Measurements from ENCODE around the gene TMEM170B. TPM values are rescaled to one million over a fixed set of nuclear protein-coding genes. Genes with fewer than 3 reads are reported as not detected.

TMEM170B gene
- total RNA-seq, 1 experiment from 2014 or later: 1.0 TPM

- H3K4me3 ChIP-seq (replicated peaks in 1 of 2; ENCODE audit: low read depth in 1 of 2, low read length in 2 of 2): no peak overlapping the region
- H2AFZ ChIP-seq (ENCODE audit: low read depth, low read length, poor library complexity, severe bottlenecking): peak overlapping the region; percentile 51
- no peaks in the 10 kb centered on the region for H4K20me1 ChIP-seq (ENCODE audit: insufficient read depth)
- ATAC-seq (no peak), DNase-seq (ENCODE audit: low read depth, low spot score) (no peak)
- no peak overlapping the region for H3K9ac ChIP-seq (ENCODE audit: low read length)
- BruUV-seq (replicated peaks): no TSS peak
- intact Hi-C loops (cut with micrococcal nuclease): no loop called here
- ChIA-PET POLR2A (no interaction called here), RAD21 (ENCODE audit: low non-redundant PET in 1 of 2, low total read pairs in 2 of 2, uncharacterized antibody in 2 of 2, unreplicated experiment in 2 of 2) (no interaction called here), CTCF (no interaction called here)
- H3K79me2 ChIP-seq (ENCODE audit: insufficient read depth, low read length): no peaks in the 10 kb centered on the region
- H3K36me3 ChIP-seq (ENCODE audit: control insufficient read depth in 1 of 2, insufficient read depth in 2 of 2, low read length in 2 of 2): no peaks in the 10 kb centered on the region
- no peaks in the 10 kb centered on the region for H3K9me2 ChIP-seq (ENCODE audit: insufficient read depth)
- H3K9me3 ChIP-seq (ENCODE audit: control insufficient read depth in 1 of 2, insufficient read depth in 1 of 2, low read depth in 1 of 2, low read length in 2 of 2): no peaks in the 10 kb centered on the region
- no peak overlapping the region for H3K27ac ChIP-seq (ENCODE audit: low read depth, low read length)
- H3K4me2 ChIP-seq (ENCODE audit: low read length): no peak overlapping the region
- H3K27me3 ChIP-seq (ENCODE audit: insufficient read depth, low read length): no peaks in the 10 kb centered on the region
- H3K4me1 ChIP-seq (ENCODE audit: control insufficient read depth in 1 of 2, insufficient read depth in 2 of 2, low read length in 2 of 2): peaks cover 10 to 17% of the 10 kb centered on the region in 2 experiments
- TF ChIP-seq MAX (IDR thresholded peaks at IDR 0.05): no peak
- TF ChIP-seq SRF (IDR thresholded peaks at IDR 0.05; ENCODE audit: low read depth): no peak
- TF ChIP-seq RAD21 (IDR thresholded peaks at IDR 0.05; ENCODE audit: low read depth): no peak
- no peak for TF ChIP-seq ATF3 (IDR thresholded peaks at IDR 0.05)
- no peak for TF ChIP-seq CEBPB (IDR thresholded peaks at IDR 0.05; ENCODE audit: low read depth)
- no peak for TF ChIP-seq SIN3A (IDR thresholded peaks at IDR 0.05; ENCODE audit: low read depth)
- TF ChIP-seq POLR2AphosphoS5 (IDR thresholded peaks at IDR 0.05; ENCODE audit: low read depth, low read length): no peak
- no peak for TF ChIP-seq JUND (IDR thresholded peaks at IDR 0.05)
Measured at GRCh38 chr6:11616200-11616611, 78.7 kb downstream of the TMEM170B start.

- BruUV-seq (replicated peaks): no TSS peak
- no peaks in the 10 kb centered on the region for H3K9me2 ChIP-seq (ENCODE audit: insufficient read depth)
- CTCF ChIA-PET: interaction anchor here (0.7 to 2.9 kb wide), 3 partner anchors 615 to 671 kb away, joined by 3 to 15 read pairs (median 4); no protein-coding TSS in a partner anchor
- POLR2A ChIA-PET: no interaction called here
- no peak overlapping the region for H3K27ac ChIP-seq (ENCODE audit: low read depth, low read length)
- peak overlapping the region; percentile 85 for H2AFZ ChIP-seq (ENCODE audit: low read depth, low read length, poor library complexity, severe bottlenecking)
- no peaks in the 10 kb centered on the region for H4K20me1 ChIP-seq (ENCODE audit: insufficient read depth)
- DNase-seq (ENCODE audit: low read depth, low spot score): peak; percentile 22
- H3K27me3 ChIP-seq (ENCODE audit: insufficient read depth, low read length): no peaks in the 10 kb centered on the region
- H3K4me2 ChIP-seq (ENCODE audit: low read length): no peak overlapping the region
- H3K9ac ChIP-seq (ENCODE audit: low read length): no peak overlapping the region
- H3K79me2 ChIP-seq (ENCODE audit: insufficient read depth, low read length): no peaks in the 10 kb centered on the region
- ATAC-seq: peak; percentile 88
- intact Hi-C loops (cut with micrococcal nuclease): loop anchor here (1.0 kb wide), 1 partner anchor 671 kb away; no protein-coding TSS in a partner anchor
- RAD21 ChIA-PET (ENCODE audit: low non-redundant PET in 1 of 2, low total read pairs in 2 of 2, uncharacterized antibody in 2 of 2, unreplicated experiment in 2 of 2): interaction anchor here in 1 of 2 experiments (0.6 kb wide), 1 partner anchor 770 kb away, joined by 3 read pairs; no protein-coding TSS in a partner anchor
- TF ChIP-seq CTCF (IDR thresholded peaks at IDR 0.05 in 2 of 3, conservative IDR thresholded peaks at IDR 0.05 in 1 of 3; ENCODE audit: borderline replicate concordance in 1 of 3, insufficient read depth in 1 of 3, low read depth in 2 of 3, low read length in 2 of 3): peak; percentile 46 to 58 (median 48); a peak in 5 of 6 replicates
- TF ChIP-seq RAD21 (IDR thresholded peaks at IDR 0.05; ENCODE audit: low read depth): peak; percentile 68
- no peak for TF ChIP-seq FOSL1 (IDR thresholded peaks at IDR 0.05; ENCODE audit: low read depth)
- H3K9me3 ChIP-seq (ENCODE audit: control insufficient read depth in 1 of 2, insufficient read depth in 1 of 2, low read depth in 1 of 2, low read length in 2 of 2): no peaks in the 10 kb centered on the region
- peaks cover 8 to 12% of the 10 kb centered on the region in 2 experiments for H3K4me1 ChIP-seq (ENCODE audit: control insufficient read depth in 1 of 2, insufficient read depth in 2 of 2, low read length in 2 of 2)
- H3K4me3 ChIP-seq (replicated peaks in 1 of 2; ENCODE audit: low read depth in 1 of 2, low read length in 2 of 2): no peak overlapping the region
- H3K36me3 ChIP-seq (ENCODE audit: control insufficient read depth in 1 of 2, insufficient read depth in 2 of 2, low read length in 2 of 2): no peaks in the 10 kb centered on the region
Measured at GRCh38 chr6:11618533-11618932, 81.0 kb downstream of the TMEM170B start.

Measured in HCT116 (cell line).